K562 (cell line): ENCODE data around the gene ANO10. TPM values are rescaled to one million over a fixed set of nuclear protein-coding genes. Genes with fewer than 3 reads are reported as not detected.

Source experiments
- ARHGAP35 ChIP-seq: fragments of 450-650 bp; IDR thresholded peaks from 2 replicates; pipeline ENCODE4 v1.6.1; 2018; ENCODE audit not compliant: partially characterized antibody
- BCLAF1 ChIP-seq, 2 experiments: fragments of 450-650 bp in 1 of 2; IDR thresholded peaks; 2 replicates each; pipeline ENCODE4 v1.6.1; 2011 to 2017; ENCODE audit warnings: low read depth in 2 of 2, antibody characterized with exemption in 1 of 2, borderline replicate concordance in 1 of 2, low read length in 1 of 2, mild to moderate bottlenecking in 1 of 2, mixed read lengths in 1 of 2; ENCODE audit not compliant: control insufficient read depth in 1 of 2
- EHMT2 ChIP-seq: fragments of 450-650 bp; IDR thresholded peaks from 2 replicates; pipeline ENCODE4 v1.6.1; 2018; ENCODE audit warnings: antibody characterized with exemption
- FUS ChIP-seq: fragments of 200-400 bp; formaldehyde crosslinking; optimal IDR thresholded peaks from 2 replicates; pipeline ENCODE3; 2017; ENCODE audit warnings: low read depth, low read length
- HCFC1 ChIP-seq: IDR thresholded peaks from 2 replicates; pipeline ENCODE4 v1.6.1; 2012; ENCODE audit warnings: low read depth, low read length, improper control_type of control experiment
- KAT2B ChIP-seq: IDR thresholded peaks from one replicate; pipeline ENCODE4 v1.6.1; 2012; ENCODE audit warnings: low read depth, mild to moderate bottlenecking, control low read depth, inconsistent platforms, low read length, moderate library complexity
- KHSRP ChIP-seq: fragments of 450-650 bp; IDR thresholded peaks from 2 replicates; pipeline ENCODE4 v1.6.1; 2017
- MLX ChIP-seq, 2 experiments: fragments of 450-650 bp in 1 of 2; sonication (generic) in 1 of 2; formaldehyde crosslinking; conservative IDR thresholded peaks; 2 replicates each; pipeline versions ENCODE4 v1.4.0 to v1.8.1; 2020 to 2022; ENCODE audit warnings: mild to moderate bottlenecking in 1 of 2, missing genetic modification reagents in 1 of 2
- NCOA2 ChIP-seq, 2 experiments: fragments of 450-650 bp; IDR thresholded peaks; 2 replicates each; pipeline ENCODE4 v1.6.1; 2018; ENCODE audit warnings: mild to moderate bottlenecking in 2 of 2, moderate library complexity in 1 of 2; ENCODE audit not compliant: partially characterized antibody in 2 of 2
- POLR2AphosphoS2 ChIP-seq: IDR thresholded peaks from 2 replicates; pipeline ENCODE4 v1.6.1; 2012; ENCODE audit warnings: low read length, improper control_type of control experiment
- RBM22 ChIP-seq: fragments of 200-400 bp; formaldehyde crosslinking; IDR thresholded peaks from 2 replicates; pipeline ENCODE4 v1.6.1; 2018; ENCODE audit warnings: low read length, low read depth; ENCODE audit not compliant: poor library complexity, severe bottlenecking
- SLC30A9 ChIP-seq: fragments of 250-450 bp; sonication (Bioruptor Pico); IDR thresholded peaks from 2 replicates; pipeline ENCODE4 v1.8.0; 2022; ENCODE audit warnings: mild to moderate bottlenecking, moderate library complexity
- TAF9B ChIP-seq: fragments of 450-650 bp; IDR thresholded peaks from 2 replicates; pipeline ENCODE4 v1.6.1; 2018; ENCODE audit warnings: mild to moderate bottlenecking; ENCODE audit not compliant: partially characterized antibody
- TEAD4 ChIP-seq, 2 experiments: sonication (generic) in 1 of 2; formaldehyde crosslinking in 1 of 2; IDR thresholded peaks; 2 replicates each; pipeline versions ENCODE4 v1.6.1 to v1.8.0; 2012 to 2022; ENCODE audit warnings: borderline replicate concordance in 1 of 2, inconsistent platforms in 1 of 2, low read length in 1 of 2, mild to moderate bottlenecking in 1 of 2, missing genetic modification reagents in 1 of 2
- TRIM25 ChIP-seq: fragments of 450-650 bp; IDR thresholded peaks from 2 replicates; pipeline ENCODE4 v1.7.0; 2016; ENCODE audit warnings: borderline replicate concordance
- ZNF174 ChIP-seq: fragments of 250-450 bp; sonication (Bioruptor Pico); IDR thresholded peaks from 2 replicates; pipeline ENCODE4 v1.4.0; 2020; ENCODE audit warnings: mild to moderate bottlenecking
- ZNF224 ChIP-seq: sonication (generic); formaldehyde crosslinking; IDR thresholded peaks from 2 replicates; pipeline ENCODE4 v1.8.0; 2022; ENCODE audit warnings: mild to moderate bottlenecking, missing genetic modification reagents
- ZNF347 ChIP-seq: fragments of 450-650 bp; formaldehyde crosslinking; IDR thresholded peaks from 2 replicates; pipeline ENCODE4 v1.4.0; 2020; ENCODE audit warnings: low read depth, mild to moderate bottlenecking, moderate library complexity
- ZNF354B ChIP-seq: fragments of 250-450 bp; sonication (Bioruptor Pico); IDR thresholded peaks from 2 replicates; pipeline ENCODE4 v1.4.0; 2020
- ZNF444 ChIP-seq: fragments of 250-450 bp; sonication (Bioruptor Pico); IDR thresholded peaks from 2 replicates; pipeline ENCODE4 v1.4.0; 2020; ENCODE audit warnings: mild to moderate bottlenecking, moderate library complexity
- polyA plus RNA-seq, 8 experiments: library from polyadenylated mRNA; depleted of rRNA in 4 of 8; stranded (reverse) in 5 of 8; unstranded in 3 of 8; fragments of >200 nt; fragmentation: Nextera tagmentation in 2 of 8; fragmentation: Illumina TruSeq in 1 of 8; extraction: Ambion mirVana in 2 of 8; extraction: Trizol in 1 of 8; gene quantifications; 2 replicates each; pipeline versions ENCODE4 v1.2.1 to v1.2.3, GENCODE V29; 2011 to 2014; ENCODE audit warnings: inconsistent platforms in 1 of 8, missing spikeins in 1 of 8
- total RNA-seq, 7 experiments: library from RNA; depleted of rRNA in 6 of 7; stranded (reverse); fragments of >200 nt in 6 of 7; fragmentation: Illumina TruSeq in 2 of 7; extraction: Trizol in 2 of 7; gene quantifications; 2 replicates each; pipeline versions ENCODE4 v1.2.1 to v1.2.3, GENCODE V29; 2011 to 2021; ENCODE audit warnings: low replicate concordance in 1 of 7

Gene ANO10
- total and polyA plus RNA-seq, 9 of the 15 experiments (the other 6 are each of a cell fraction or from before 2014, with no cell fraction given): 6.4 to 46.0 (median 32.3) TPM

GRCh38 chr3:43584043-43584826 lies 37.6 kb downstream of the ANO10 start (continued):
- TF ChIP-seq BCLAF1 (IDR thresholded peaks at IDR 0.05; ENCODE audit: borderline replicate concordance in 1 of 2, control insufficient read depth in 1 of 2, low read depth in 2 of 2, low read length in 1 of 2): no peak
- TF ChIP-seq NCOA2 (IDR thresholded peaks at IDR 0.05; ENCODE audit: partially characterized antibody in 2 of 2): peak in 1 of 2 experiments; percentile 26
- peak; percentile 38 for TF ChIP-seq TAF9B
- TF ChIP-seq KHSRP: no peak
- TF ChIP-seq ZNF347 (CRISPR knock-in tag): peak; percentile 94; the same call in 1 of the 2 replicates
- TF ChIP-seq HCFC1: no peak
- TF ChIP-seq POLR2AphosphoS2: no peak
- no peak for TF ChIP-seq SLC30A9 (CRISPR knock-in tag)
- TF ChIP-seq ZNF174 (CRISPR knock-in tag): peak; percentile 83; the same call in 1 of the 2 replicates
- TF ChIP-seq FUS: no peak
- no peak for TF ChIP-seq TRIM25
- TF ChIP-seq ZNF224 (CRISPR knock-in tag): no peak
- no peak for TF ChIP-seq KAT2B
- peak; percentile 77 for TF ChIP-seq EHMT2
- no peak for TF ChIP-seq ARHGAP35
- TF ChIP-seq MLX (CRISPR knock-in tag; conservative IDR thresholded peaks at IDR 0.05): no peak
- peak; percentile 95 for TF ChIP-seq ZNF354B (CRISPR knock-in tag)
- no peak for TF ChIP-seq RBM22
- no peak; the same call in 1 of the 2 replicates for TF ChIP-seq TEAD4 (IDR thresholded peaks at IDR 0.05; ENCODE audit: low read length)
- TF ChIP-seq TEAD4 (CRISPR knock-in tag; IDR thresholded peaks at IDR 0.05; ENCODE audit: borderline replicate concordance): no peak
- peak; percentile 96 for TF ChIP-seq ZNF444 (CRISPR knock-in tag)
